PC-9 (cell line): ENCODE measurements around the gene MACROH2A2.

Experiments used
- EZH2 ChIP-seq: fragments of 200-600 bp; sonication (generic); IDR thresholded peaks from 2 replicates; pipeline ENCODE4 v1.8.0; 2017; ENCODE audit warnings: antibody characterized with exemption, low read depth
- TF ChIP-seq, protein P1 (sequence below): fragments of 200-600 bp; sonication (generic); conservative IDR thresholded peaks from 2 replicates; pipeline ENCODE4 v1.6.1; 2017; ENCODE audit warnings: mixed run types, antibody characterized with exemption, mild to moderate bottlenecking, moderate library complexity

- no peak for TF ChIP-seq EZH2
- TF ChIP-seq, protein P1, sequence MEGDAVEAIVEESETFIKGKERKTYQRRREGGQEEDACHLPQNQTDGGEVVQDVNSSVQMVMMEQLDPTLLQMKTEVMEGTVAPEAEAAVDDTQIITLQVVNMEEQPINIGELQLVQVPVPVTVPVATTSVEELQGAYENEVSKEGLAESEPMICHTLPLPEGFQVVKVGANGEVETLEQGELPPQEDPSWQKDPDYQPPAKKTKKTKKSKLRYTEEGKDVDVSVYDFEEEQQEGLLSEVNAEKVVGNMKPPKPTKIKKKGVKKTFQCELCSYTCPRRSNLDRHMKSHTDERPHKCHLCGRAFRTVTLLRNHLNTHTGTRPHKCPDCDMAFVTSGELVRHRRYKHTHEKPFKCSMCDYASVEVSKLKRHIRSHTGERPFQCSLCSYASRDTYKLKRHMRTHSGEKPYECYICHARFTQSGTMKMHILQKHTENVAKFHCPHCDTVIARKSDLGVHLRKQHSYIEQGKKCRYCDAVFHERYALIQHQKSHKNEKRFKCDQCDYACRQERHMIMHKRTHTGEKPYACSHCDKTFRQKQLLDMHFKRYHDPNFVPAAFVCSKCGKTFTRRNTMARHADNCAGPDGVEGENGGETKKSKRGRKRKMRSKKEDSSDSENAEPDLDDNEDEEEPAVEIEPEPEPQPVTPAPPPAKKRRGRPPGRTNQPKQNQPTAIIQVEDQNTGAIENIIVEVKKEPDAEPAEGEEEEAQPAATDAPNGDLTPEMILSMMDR = no peak
Observed at GRCh38 chr10:70112071-70112470, 59.4 kb downstream of the MACROH2A2 start.
